CD4-positive, alpha-beta memory T cell (primary cell): ENCODE results near the gene TMEM45A. TPM values are rescaled to one million over a fixed set of nuclear protein-coding genes. Genes with fewer than 3 reads are reported as not detected.

Source experiments
- CTCF ChIA-PET: fragments of 350-600 bp; sonication (Branson Sonifier 250); formaldehyde crosslinking; loops from one replicate; lab custom pipeline; 2021; ENCODE audit warnings: inconsistent platforms; ENCODE audit not compliant: partially characterized antibody; lab: Charles Lee
- POLR2A ChIA-PET: fragments of 350-600 bp; sonication (Branson Sonifier 250); formaldehyde crosslinking; loops from one replicate; lab custom pipeline; 2021; ENCODE audit not compliant: partially characterized antibody; lab: Charles Lee
- DNase-seq, 5 donors: peaks; one replicate each; pipeline versions ENCODE4 v3.0.0 to v3.0.0-alpha.2; 2020 to 2022; ENCODE audit warnings: mixed read lengths in 1 of 5
- H3K27ac ChIP-seq: one replicate; pipeline ENCODE4 v1.7.0; 2013; ENCODE audit warnings: low read depth, low read length
- H3K27me3 ChIP-seq: 2 replicates; pipeline ENCODE4 v1.7.0; 2013; ENCODE audit warnings: mild to moderate bottlenecking, low read length, moderate library complexity; ENCODE audit not compliant: insufficient read depth
- H3K36me3 ChIP-seq: 2 replicates; pipeline ENCODE4 v1.7.0; 2013; ENCODE audit warnings: mild to moderate bottlenecking, low read length, moderate library complexity; ENCODE audit not compliant: insufficient read depth
- H3K4me1 ChIP-seq: 2 replicates; pipeline ENCODE4 v1.7.0; 2013; ENCODE audit warnings: mild to moderate bottlenecking, low read length, moderate library complexity; ENCODE audit not compliant: insufficient read depth
- H3K4me3 ChIP-seq, 2 donors: one replicate each; pipeline ENCODE4 v1.7.0; 2013; ENCODE audit warnings: low read length in 2 of 2, mild to moderate bottlenecking in 1 of 2
- H3K9me3 ChIP-seq, 2 donors: one replicate each; pipeline ENCODE4 v1.7.0; 2013; ENCODE audit warnings: low read length in 2 of 2, control low read depth in 1 of 2; ENCODE audit not compliant: control insufficient read depth in 1 of 2
- H3K27ac Mint-ChIP-seq, 7 donors: one replicate each; pipeline ENCODE4 v1.8.0; 2020 to 2021; ENCODE audit warnings: mixed read lengths in 7 of 7, mild to moderate bottlenecking in 6 of 7, inconsistent platforms in 3 of 7, moderate library complexity in 3 of 7
- H3K27me3 Mint-ChIP-seq, 2 donors: one replicate each; pipeline ENCODE4 v1.8.0; 2020 to 2021; ENCODE audit warnings: mixed read lengths in 2 of 2
- H3K36me3 Mint-ChIP-seq, 2 donors: one replicate each; pipeline ENCODE4 v1.8.0; 2020 to 2021; ENCODE audit warnings: mixed read lengths in 2 of 2, inconsistent platforms in 1 of 2, mild to moderate bottlenecking in 1 of 2
- H3K4me1 Mint-ChIP-seq, 4 donors: one replicate each; pipeline ENCODE4 v1.8.0; 2020 to 2021; ENCODE audit warnings: mixed read lengths in 4 of 4, mild to moderate bottlenecking in 1 of 4
- H3K4me3 Mint-ChIP-seq, 8 donors: one replicate each; pipeline ENCODE4 v1.8.0; 2020 to 2021; ENCODE audit warnings: mixed read lengths in 8 of 8, mild to moderate bottlenecking in 7 of 8, moderate library complexity in 6 of 8, inconsistent platforms in 3 of 8
- H3K9me3 Mint-ChIP-seq, 8 donors: one replicate each; pipeline ENCODE4 v1.8.0; 2020 to 2021; ENCODE audit warnings: mixed read lengths in 8 of 8, mild to moderate bottlenecking in 5 of 8, inconsistent platforms in 3 of 8, moderate library complexity in 1 of 8
- intact Hi-C: fragments of 100-400 bp; cut with micrococcal nuclease; formaldehyde crosslinking; loops from one replicate; pipeline ENCODE4 v1.15.1; 2023
- polyA plus RNA-seq, 2 donors: library from polyadenylated mRNA; unstranded; fragments of 300-500 nt; fragmentation: Illumina TruSeq; gene quantifications; one replicate each; pipeline ENCODE4 v1.2.3, GENCODE V29; 2021
- total RNA-seq, 2 experiments: library from RNA; stranded (reverse); gene quantifications; one replicate each; pipeline ENCODE4 v1.2.3, GENCODE V29; 2021

TMEM45A gene
- total and polyA plus RNA-seq, 4 experiments from 2014 or later, result 0.23 TPM; not detected in 3

GRCh38 chr3:100455841-100456550 lies 36.4 kb upstream of the TMEM45A start:
- POLR2A ChIA-PET, result no interaction called here
- Mint-ChIP-seq H3K27me3 (peaks cover 0 to under 1% of the 10 kb centered on the region in 2 donors), H3K4me3 (peak overlapping the region in 1 of 8 donors; percentile 36), H3K4me1 (no peaks in the 10 kb centered on the region), H3K27ac (no peak overlapping the region), H3K9me3 (peaks cover 0 to 1% (median 0%) of the 10 kb centered on the region in 8 donors), H3K36me3 (no peaks in the 10 kb centered on the region)
- no peaks in the 10 kb centered on the region for H3K9me3 ChIP-seq
- H3K27me3 ChIP-seq, result no peaks in the 10 kb centered on the region
- intact Hi-C loops, result no loop called here
- no peak overlapping the region for H3K27ac ChIP-seq
- H3K4me3 ChIP-seq, result no peak overlapping the region
- DNase-seq, result no peak
- no peaks in the 10 kb centered on the region for H3K4me1 ChIP-seq
- no peaks in the 10 kb centered on the region for H3K36me3 ChIP-seq
- CTCF ChIA-PET, result no interaction called here

GRCh38 chr3:100456745-100457144 lies 35.7 kb upstream of the TMEM45A start:
- H3K27me3 ChIP-seq, result no peaks in the 10 kb centered on the region
- no peak for DNase-seq
- intact Hi-C loops, result no loop called here
- Mint-ChIP-seq H3K36me3 (no peaks in the 10 kb centered on the region), H3K4me1 (no peaks in the 10 kb centered on the region), H3K4me3 (no peak overlapping the region), H3K9me3 (no peaks in the 10 kb centered on the region), H3K27ac (no peak overlapping the region), H3K27me3 (peaks cover 0 to 4% of the 10 kb centered on the region in 2 donors)
- ChIA-PET POLR2A (no interaction called here), CTCF (no interaction called here)
- H3K9me3 ChIP-seq, result no peaks in the 10 kb centered on the region
- H3K4me1 ChIP-seq, result no peaks in the 10 kb centered on the region
- H3K4me3 ChIP-seq, result no peak overlapping the region
- H3K27ac ChIP-seq, result no peak overlapping the region
- H3K36me3 ChIP-seq, result no peaks in the 10 kb centered on the region

- Mint-ChIP-seq H3K27me3 (peaks cover 0 to 4% of the 10 kb centered on the region in 2 donors), H3K4me3 (no peak overlapping the region), H3K4me1 (no peaks in the 10 kb centered on the region), H3K9me3 (no peaks in the 10 kb centered on the region), H3K27ac (no peak overlapping the region), H3K36me3 (no peaks in the 10 kb centered on the region)
- H3K36me3 ChIP-seq, result no peaks in the 10 kb centered on the region
- intact Hi-C loops, result no loop called here
- H3K4me3 ChIP-seq, result no peak overlapping the region
- no peaks in the 10 kb centered on the region for H3K4me1 ChIP-seq
- no peak overlapping the region for H3K27ac ChIP-seq
- no peaks in the 10 kb centered on the region for H3K27me3 ChIP-seq
- DNase-seq, result no peak
- no peaks in the 10 kb centered on the region for H3K9me3 ChIP-seq
- ChIA-PET POLR2A (no interaction called here), CTCF (interaction anchor here (1.8 kb wide), 1 partner anchor 11 kb away, joined by 3 read pairs; no protein-coding TSS in a partner anchor)
These were observed 34.6 kb upstream of the TMEM45A start for GRCh38 chr3:100457811-100458210.

GRCh38 chr3:100458814-100459213 lies 33.6 kb upstream of the TMEM45A start:
- POLR2A ChIA-PET, result no interaction called here
- H3K27me3 ChIP-seq, result no peaks in the 10 kb centered on the region

GRCh38 chr3:100463002-100463401 lies 29.4 kb upstream of the TMEM45A start:
- Mint-ChIP-seq H3K27me3 (peaks cover 0 to 4% of the 10 kb centered on the region in 2 donors), H3K36me3 (no peaks in the 10 kb centered on the region), H3K4me3 (no peak overlapping the region), H3K9me3 (peaks cover 0 to 8% (median 2%) of the 10 kb centered on the region in 8 donors), H3K27ac (no peak overlapping the region), H3K4me1 (peaks cover 3 to 10% (median 6%) of the 10 kb centered on the region in 4 donors)
- Histone ChIP-seq H3K27ac (no peak overlapping the region), H3K36me3 (no peaks in the 10 kb centered on the region), H3K4me1 (no peaks in the 10 kb centered on the region), H3K9me3 (no peaks in the 10 kb centered on the region), H3K4me3 (no peak overlapping the region), H3K27me3 (no peaks in the 10 kb centered on the region)
- ChIA-PET CTCF (interaction anchor here (0.7 to 7.5 kb wide), 14 partner anchors 11 to 676 kb away, joined by 3 to 48 read pairs (median 3); partner anchors contain the start of gene LNP1), POLR2A (no interaction called here)
- peak in 2 of 5 donors; percentile 1 to 12 for DNase-seq
- intact Hi-C loops, result loop anchor here (1.0 to 10.0 kb wide), 2 partner anchors 127 to 732 kb away; no protein-coding TSS in a partner anchor

More at GRCh38 chr3:100458814-100459213, 33.6 kb upstream of the TMEM45A start:
- Histone ChIP-seq H3K9me3 (no peaks in the 10 kb centered on the region), H3K4me1 (no peaks in the 10 kb centered on the region), H3K36me3 (no peaks in the 10 kb centered on the region), H3K4me3 (no peak overlapping the region), H3K27ac (no peak overlapping the region)
- no peak for DNase-seq
- intact Hi-C loops, result no loop called here
- H3K9me3 Mint-ChIP-seq, result no peaks in the 10 kb centered on the region
- no peak overlapping the region for H3K4me3 Mint-ChIP-seq
- H3K27ac Mint-ChIP-seq, result no peak overlapping the region
- CTCF ChIA-PET, result interaction anchor here (1.8 kb wide), 1 partner anchor 10 kb away, joined by 3 read pairs; no protein-coding TSS in a partner anchor
- H3K4me1 Mint-ChIP-seq, result no peaks in the 10 kb centered on the region
- H3K27me3 Mint-ChIP-seq, result peaks cover 0 to 4% of the 10 kb centered on the region in 2 donors
- H3K36me3 Mint-ChIP-seq, result no peaks in the 10 kb centered on the region

- POLR2A ChIA-PET, result no interaction called here
- H3K9me3 ChIP-seq, result no peaks in the 10 kb centered on the region
- Mint-ChIP-seq H3K36me3 (no peaks in the 10 kb centered on the region), H3K9me3 (peaks cover 0 to 15% (median 6%) of the 10 kb centered on the region in 8 donors), H3K27ac (no peak overlapping the region), H3K4me3 (no peak overlapping the region), H3K27me3 (peaks cover 0 to 4% of the 10 kb centered on the region in 2 donors), H3K4me1 (peaks cover 3 to 10% (median 6%) of the 10 kb centered on the region in 4 donors)
- H3K36me3 ChIP-seq, result no peaks in the 10 kb centered on the region
- H3K4me3 ChIP-seq, result no peak overlapping the region
- H3K4me1 ChIP-seq, result no peaks in the 10 kb centered on the region
- intact Hi-C loops, result loop anchor here (1.0 to 10.0 kb wide), 2 partner anchors 127 to 731 kb away; no protein-coding TSS in a partner anchor
- no peak overlapping the region for H3K27ac ChIP-seq
- CTCF ChIA-PET, result interaction anchor here (1.0 to 7.5 kb wide), 7 partner anchors 12 to 147 kb away, joined by 3 to 48 read pairs (median 3); partner anchors contain the start of gene LNP1
- H3K27me3 ChIP-seq, result no peaks in the 10 kb centered on the region
- DNase-seq, result no peak
These were observed 28.7 kb upstream of the TMEM45A start for GRCh38 chr3:100463646-100464155.
